IMR-90 (cell line): Measurements from ENCODE around the gene CHRNG.

Experiments
- BHLHE40 ChIP-seq: fragments of 150-350 bp; IDR thresholded peaks from 2 replicates; pipeline ENCODE4 v1.6.1; 2016; ENCODE audit warnings: mild to moderate bottlenecking, low read depth, low read length
- CEBPB ChIP-seq: IDR thresholded peaks from 2 replicates; pipeline ENCODE4 v1.6.1; 2012; ENCODE audit warnings: low read depth, low read length, improper control_type of control experiment
- FOS ChIP-seq: fragments of 150-350 bp; IDR thresholded peaks from 2 replicates; pipeline ENCODE4 v1.6.1; 2016; ENCODE audit warnings: low read depth, low read length
- MAZ ChIP-seq: IDR thresholded peaks from 2 replicates; pipeline ENCODE4 v1.6.1; 2012; ENCODE audit warnings: low read depth, mild to moderate bottlenecking, low read length, improper control_type of control experiment, moderate library complexity, borderline replicate concordance
- NFE2L2 ChIP-seq: fragments of 150-350 bp; IDR thresholded peaks from 2 replicates; pipeline ENCODE4 v1.6.1; 2016; ENCODE audit warnings: low read depth, mild to moderate bottlenecking, low read length
- POLR2A ChIP-seq: IDR thresholded peaks from 2 replicates; pipeline ENCODE4 v1.6.1; 2012; ENCODE audit warnings: mild to moderate bottlenecking, low read depth, low read length
- RAD21 ChIP-seq: IDR thresholded peaks from 2 replicates; pipeline ENCODE4 v1.6.1; 2012; ENCODE audit warnings: low read length, improper control_type of control experiment
- RCOR1 ChIP-seq: IDR thresholded peaks from 2 replicates; pipeline ENCODE4 v1.6.1; 2012; ENCODE audit warnings: mild to moderate bottlenecking, low read length, improper control_type of control experiment; ENCODE audit not compliant: insufficient replicate concordance
- RFX5 ChIP-seq: IDR thresholded peaks from 2 replicates; pipeline ENCODE4 v1.8.0; 2012; ENCODE audit warnings: low read depth, mild to moderate bottlenecking, low read length, moderate library complexity
- SMC3 ChIP-seq: fragments of 150-350 bp; IDR thresholded peaks from 2 replicates; pipeline ENCODE4 v1.6.1; 2016; ENCODE audit warnings: low read depth, mild to moderate bottlenecking, antibody characterized with exemption, low read length, moderate library complexity
- TF ChIP-seq, protein P1 (sequence below): fragments of 150-350 bp; IDR thresholded peaks from 2 replicates; pipeline ENCODE4 v1.6.1; 2016; ENCODE audit warnings: low read depth, mild to moderate bottlenecking, low read length, moderate library complexity, borderline replicate concordance
- TF ChIP-seq, protein P2 (sequence below): conservative IDR thresholded peaks from 2 replicates; pipeline ENCODE4 v1.5.1; 2012; ENCODE audit warnings: mild to moderate bottlenecking, low read depth, low read length, improper control_type of control experiment
- TF ChIP-seq, protein P3 (sequence below): fragments of 150-350 bp; IDR thresholded peaks from 2 replicates; pipeline ENCODE4 v1.6.1; 2017; ENCODE audit warnings: mild to moderate bottlenecking, antibody characterized with exemption, low read length, low read depth

GRCh38 chr2:232550354-232551249 lies 11.1 kb downstream of the CHRNG start, which contains the start of the genes EIF4E2 and TIGD1:
- TF ChIP-seq CEBPB, result no peak
- TF ChIP-seq, protein P1, sequence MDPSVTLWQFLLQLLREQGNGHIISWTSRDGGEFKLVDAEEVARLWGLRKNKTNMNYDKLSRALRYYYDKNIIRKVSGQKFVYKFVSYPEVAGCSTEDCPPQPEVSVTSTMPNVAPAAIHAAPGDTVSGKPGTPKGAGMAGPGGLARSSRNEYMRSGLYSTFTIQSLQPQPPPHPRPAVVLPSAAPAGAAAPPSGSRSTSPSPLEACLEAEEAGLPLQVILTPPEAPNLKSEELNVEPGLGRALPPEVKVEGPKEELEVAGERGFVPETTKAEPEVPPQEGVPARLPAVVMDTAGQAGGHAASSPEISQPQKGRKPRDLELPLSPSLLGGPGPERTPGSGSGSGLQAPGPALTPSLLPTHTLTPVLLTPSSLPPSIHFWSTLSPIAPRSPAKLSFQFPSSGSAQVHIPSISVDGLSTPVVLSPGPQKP, result 0 out of 2 replicates have a peak, but pooled peaks have one; percentile 58
- peak; percentile 77 for TF ChIP-seq BHLHE40
- no peak for TF ChIP-seq SMC3
- TF ChIP-seq MAZ, result peak; percentile 76
- TF ChIP-seq, protein P2, sequence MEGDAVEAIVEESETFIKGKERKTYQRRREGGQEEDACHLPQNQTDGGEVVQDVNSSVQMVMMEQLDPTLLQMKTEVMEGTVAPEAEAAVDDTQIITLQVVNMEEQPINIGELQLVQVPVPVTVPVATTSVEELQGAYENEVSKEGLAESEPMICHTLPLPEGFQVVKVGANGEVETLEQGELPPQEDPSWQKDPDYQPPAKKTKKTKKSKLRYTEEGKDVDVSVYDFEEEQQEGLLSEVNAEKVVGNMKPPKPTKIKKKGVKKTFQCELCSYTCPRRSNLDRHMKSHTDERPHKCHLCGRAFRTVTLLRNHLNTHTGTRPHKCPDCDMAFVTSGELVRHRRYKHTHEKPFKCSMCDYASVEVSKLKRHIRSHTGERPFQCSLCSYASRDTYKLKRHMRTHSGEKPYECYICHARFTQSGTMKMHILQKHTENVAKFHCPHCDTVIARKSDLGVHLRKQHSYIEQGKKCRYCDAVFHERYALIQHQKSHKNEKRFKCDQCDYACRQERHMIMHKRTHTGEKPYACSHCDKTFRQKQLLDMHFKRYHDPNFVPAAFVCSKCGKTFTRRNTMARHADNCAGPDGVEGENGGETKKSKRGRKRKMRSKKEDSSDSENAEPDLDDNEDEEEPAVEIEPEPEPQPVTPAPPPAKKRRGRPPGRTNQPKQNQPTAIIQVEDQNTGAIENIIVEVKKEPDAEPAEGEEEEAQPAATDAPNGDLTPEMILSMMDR, result peak; percentile 26; the same call in 1 of the 2 replicates
- TF ChIP-seq NFE2L2, result no peak
- TF ChIP-seq RAD21, result no peak
- TF ChIP-seq RFX5, result no peak
- peak; percentile 99 for TF ChIP-seq RCOR1
- TF ChIP-seq, protein P3, sequence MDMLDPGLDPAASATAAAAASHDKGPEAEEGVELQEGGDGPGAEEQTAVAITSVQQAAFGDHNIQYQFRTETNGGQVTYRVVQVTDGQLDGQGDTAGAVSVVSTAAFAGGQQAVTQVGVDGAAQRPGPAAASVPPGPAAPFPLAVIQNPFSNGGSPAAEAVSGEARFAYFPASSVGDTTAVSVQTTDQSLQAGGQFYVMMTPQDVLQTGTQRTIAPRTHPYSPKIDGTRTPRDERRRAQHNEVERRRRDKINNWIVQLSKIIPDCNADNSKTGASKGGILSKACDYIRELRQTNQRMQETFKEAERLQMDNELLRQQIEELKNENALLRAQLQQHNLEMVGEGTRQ, result peak; percentile 18; the same call in 1 of the 2 replicates
- TF ChIP-seq POLR2A, result peak; percentile 81
- TF ChIP-seq FOS, result no peak
